ENCODE results near the gene OR7C1.
"Not testable (repeated sequence)": the region's sequence is repeated elsewhere in the genome, so short reads cannot be mapped to it uniquely, and the experiment has no call there.

The OR7C1 gene

GRCh38 chr19:14765403-14765802 is 69.6 kb downstream of the OR7C1 start:
- DNase-seq (ENCODE audit: low read depth): not testable (repeated sequence)

GRCh38 chr19:14764401-14764800 is 70.6 kb downstream of the OR7C1 start:
- DNase-seq (ENCODE audit: low read depth): no peak

- no peak for DNase-seq (ENCODE audit: low read depth)
These were observed 71.4 kb downstream of the OR7C1 start for GRCh38 chr19:14763497-14764145.

GRCh38 chr19:14762111-14762510 is 72.9 kb downstream of the OR7C1 start:
- DNase-seq (ENCODE audit: low read depth): no peak

GRCh38 chr19:14761607-14762006 is 73.4 kb downstream of the OR7C1 start:
- DNase-seq (ENCODE audit: low read depth): no peak

DNA sequence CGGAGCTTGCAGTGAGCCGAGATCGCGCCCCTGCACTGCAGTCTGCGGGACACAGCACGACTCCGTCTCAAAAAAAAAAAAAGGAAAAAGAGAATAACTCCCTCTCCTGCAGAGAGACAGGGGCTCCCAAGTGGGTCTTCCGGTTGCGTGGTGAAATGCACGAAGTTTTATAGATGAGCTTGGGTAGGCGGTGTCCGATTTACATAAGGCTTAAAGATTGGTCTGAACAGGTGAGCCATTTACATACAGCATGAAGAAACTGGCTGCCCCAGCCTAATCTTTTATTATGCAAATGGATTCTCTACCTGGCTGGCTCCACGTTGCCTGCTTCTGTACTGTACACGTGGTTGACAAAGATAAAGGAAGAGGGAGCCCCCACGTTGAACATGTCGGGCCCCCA is 76.2 kb downstream of the OR7C1 start:
- no peak for DNase-seq (ENCODE audit: low read depth)

- no peak for DNase-seq (ENCODE audit: low read depth)
These were observed 86.4 kb downstream of the OR7C1 start for GRCh38 chr19:14748601-14749000.
